CD4-positive, alpha-beta T cell treated with Interleukin-4 for 4 hours (primary cell): ENCODE data around the gene ZNF287.
"Not testable (repeated sequence)": the region's sequence is repeated elsewhere in the genome, so short reads cannot be mapped to it uniquely, and the experiment has no call there.

Experiments
- DNase-seq: peaks from one replicate; pipeline ENCODE4 v3.0.0-alpha.2; 2020

Gene ZNF287

DNA sequence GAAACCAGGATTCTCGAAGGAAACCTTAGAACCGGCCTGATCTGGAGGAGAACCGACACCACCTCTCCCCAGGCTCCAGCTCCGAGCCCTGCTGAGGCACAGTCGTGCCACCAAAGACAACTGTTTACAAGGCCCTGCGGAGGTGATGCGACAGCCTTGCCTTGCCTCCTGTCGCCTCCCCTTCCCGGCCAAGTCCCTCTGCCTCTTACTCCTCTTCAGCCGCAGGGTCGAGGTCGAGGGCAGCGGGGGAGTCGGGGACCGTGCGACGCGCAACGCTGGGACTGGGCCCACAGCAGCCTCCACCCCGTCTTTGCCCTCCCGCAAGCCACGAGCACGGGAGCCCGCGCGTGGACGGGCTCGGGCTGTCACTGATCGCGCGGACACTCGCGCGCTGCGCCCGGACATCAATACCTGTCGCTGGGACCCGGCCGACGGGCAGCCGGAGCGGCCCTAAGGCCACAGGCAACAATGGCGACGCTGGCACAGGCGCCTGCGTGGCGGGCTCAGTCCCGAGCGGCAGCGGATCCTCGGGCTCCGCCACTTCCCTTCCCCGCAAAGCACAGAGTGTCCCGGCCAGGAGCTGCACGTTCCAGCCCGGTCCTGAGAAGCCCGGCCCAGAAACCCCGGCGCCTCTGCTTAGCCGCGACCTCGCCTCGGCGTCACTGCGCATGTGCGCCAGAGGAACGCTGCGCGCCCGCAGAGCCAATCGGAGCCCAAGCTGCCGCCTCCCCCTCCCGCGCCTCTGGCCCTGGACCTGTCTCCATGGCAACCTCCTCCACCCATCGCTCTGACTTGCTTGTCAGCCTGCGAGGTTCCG lies at the start of gene ZNF287:
ZNF287 (minus strand) TSS at position 664 of the 817 bp plus-strand sequence. CDS start 1,473 bp downstream, outside the sequence.
- peak; percentile 96 for DNase-seq

DNA sequence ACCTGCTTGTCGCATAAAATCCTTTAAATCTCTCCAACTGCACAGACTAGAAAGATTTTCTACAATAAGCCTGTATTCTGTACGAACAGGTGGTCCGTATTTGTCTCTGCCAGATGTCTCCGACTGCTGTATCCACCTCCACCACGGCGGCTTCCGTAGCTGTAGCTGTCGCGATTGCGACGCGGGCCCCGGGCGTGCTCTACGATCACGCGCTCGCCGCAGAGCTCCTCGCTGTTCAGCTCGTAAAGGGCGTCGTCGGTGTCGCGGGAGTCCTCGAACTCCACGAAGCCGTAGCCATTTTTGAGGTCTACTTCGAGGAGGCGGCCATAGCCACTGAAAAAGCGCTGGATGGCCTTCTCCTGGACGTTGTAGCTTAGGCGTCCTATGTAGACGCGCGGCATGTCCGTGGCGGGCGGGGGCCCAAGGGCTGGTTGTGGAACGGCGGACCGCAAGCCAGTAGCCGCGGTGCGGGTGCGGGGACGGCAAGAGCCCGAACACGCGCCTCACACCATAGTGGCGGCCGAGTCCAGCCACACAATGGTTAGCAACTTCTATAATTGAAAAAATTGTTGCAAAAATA lies 48.6 kb upstream of the ZNF287 start:
- no peak for DNase-seq

DNA sequence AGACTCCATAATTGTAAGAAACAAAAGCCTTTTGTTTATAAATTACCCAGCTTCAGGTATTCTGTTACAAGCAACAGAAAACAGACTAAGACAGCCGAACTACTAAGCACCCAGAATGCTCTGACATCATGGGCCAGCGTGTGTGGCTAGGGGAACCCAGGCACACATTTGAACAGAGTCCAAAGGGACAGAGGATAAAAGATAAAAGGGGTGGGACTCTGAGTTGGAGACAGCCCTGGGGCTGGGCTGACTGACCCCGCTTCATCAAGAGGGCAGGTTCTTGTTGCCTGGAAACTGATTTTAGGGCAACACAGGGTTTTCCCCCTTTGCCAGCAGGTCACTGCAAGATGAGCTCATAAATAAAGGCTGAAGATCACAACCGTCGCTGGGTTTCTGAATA lies 30.5 kb upstream of the ZNF287 start:
- DNase-seq = no peak

DNA sequence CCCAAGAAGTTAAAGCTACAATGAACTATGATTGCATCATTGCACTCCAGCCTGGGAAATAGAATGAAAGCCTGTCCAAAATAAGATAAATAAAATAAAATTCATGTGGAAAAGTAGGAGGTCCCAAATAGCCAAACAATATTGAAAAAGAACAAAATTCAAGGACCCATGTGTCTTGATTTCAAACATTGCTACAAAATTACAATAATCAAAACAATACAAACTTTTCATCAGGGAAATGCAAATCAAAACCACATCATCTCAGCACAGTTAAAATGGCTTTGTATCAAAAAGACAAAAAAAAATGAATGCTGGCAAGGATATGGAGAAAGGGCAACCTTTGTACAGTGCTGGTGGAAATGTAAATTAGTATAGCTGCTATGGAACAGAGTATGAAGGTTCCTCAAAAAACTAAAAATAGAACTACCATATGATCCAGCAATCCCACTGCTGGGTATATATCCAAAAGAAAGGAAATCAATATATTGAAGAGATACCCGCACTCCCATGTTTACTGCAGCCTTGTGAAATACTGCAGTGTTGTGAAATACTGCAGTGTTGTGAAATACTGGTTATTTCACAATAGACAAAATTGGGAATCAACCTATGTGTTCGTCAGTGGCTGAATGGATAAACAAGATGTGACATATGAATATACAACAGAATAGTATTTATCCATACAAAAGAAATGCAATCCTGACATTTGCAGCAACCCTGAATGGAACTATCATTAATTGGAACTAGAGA lies 24.5 kb upstream of the ZNF287 start:
- no peak for DNase-seq

DNA sequence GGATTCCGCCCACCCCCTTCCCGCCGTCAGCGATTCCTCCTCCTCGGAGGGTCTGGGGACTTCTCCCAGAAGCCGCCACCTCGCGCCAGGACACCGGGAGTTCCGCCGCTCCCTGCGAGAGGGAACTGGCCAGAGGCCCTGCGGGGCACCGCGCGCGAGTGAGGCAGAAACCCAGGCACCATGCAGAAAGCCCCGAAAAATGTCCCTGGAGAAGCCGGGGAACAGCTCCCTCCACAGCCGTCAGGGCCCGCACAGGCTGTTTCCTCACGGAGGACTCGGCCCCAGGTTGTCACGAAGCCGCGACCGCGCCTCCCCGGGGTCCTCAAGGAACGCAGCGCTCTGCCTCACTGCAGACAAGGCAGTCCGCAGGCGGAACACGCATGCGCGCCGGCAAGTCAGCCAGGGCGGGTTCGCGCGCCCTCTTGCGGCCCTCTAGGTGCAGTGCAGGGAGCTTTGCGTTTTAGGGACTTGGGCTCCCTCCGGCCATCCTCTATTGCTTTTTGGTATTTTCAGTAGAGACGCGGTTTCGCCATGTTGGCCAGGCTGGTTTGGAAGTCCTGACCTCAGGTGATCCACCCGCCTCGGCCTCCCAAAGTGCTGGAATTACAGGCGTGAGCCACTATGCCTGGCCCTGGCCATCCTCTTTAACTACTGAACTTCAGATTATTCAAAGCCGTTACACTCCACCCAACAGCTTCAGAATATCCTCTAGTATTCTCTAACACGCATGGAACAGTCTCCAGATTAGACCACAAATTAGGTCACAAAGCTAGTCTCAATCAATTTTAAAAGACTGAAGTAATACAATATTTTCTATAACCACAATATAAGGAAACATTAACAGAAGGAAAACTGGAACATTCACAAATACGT lies 20.3 kb upstream of the ZNF287 start:
- DNase-seq = peak; percentile 89

DNA sequence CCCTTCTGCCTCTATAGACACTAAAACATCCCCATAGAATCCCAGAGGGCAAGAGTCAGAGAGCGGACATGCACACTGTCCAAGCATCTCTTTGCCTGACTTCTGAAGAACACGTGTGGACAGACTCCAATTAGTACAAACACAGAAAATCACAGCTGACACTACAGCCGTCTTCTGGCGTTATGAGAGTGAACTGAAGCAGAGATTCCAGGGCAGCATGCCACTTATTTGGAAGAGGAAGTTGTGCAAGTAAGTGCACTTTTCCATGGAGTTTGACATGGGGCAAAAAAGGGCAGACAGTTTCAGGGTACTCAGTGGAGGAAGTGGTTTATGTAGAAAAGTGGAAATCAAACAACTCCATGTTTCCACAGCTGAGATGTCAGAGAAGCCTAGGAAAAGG lies 16.8 kb upstream of the ZNF287 start:
- DNase-seq = no peak

DNA sequence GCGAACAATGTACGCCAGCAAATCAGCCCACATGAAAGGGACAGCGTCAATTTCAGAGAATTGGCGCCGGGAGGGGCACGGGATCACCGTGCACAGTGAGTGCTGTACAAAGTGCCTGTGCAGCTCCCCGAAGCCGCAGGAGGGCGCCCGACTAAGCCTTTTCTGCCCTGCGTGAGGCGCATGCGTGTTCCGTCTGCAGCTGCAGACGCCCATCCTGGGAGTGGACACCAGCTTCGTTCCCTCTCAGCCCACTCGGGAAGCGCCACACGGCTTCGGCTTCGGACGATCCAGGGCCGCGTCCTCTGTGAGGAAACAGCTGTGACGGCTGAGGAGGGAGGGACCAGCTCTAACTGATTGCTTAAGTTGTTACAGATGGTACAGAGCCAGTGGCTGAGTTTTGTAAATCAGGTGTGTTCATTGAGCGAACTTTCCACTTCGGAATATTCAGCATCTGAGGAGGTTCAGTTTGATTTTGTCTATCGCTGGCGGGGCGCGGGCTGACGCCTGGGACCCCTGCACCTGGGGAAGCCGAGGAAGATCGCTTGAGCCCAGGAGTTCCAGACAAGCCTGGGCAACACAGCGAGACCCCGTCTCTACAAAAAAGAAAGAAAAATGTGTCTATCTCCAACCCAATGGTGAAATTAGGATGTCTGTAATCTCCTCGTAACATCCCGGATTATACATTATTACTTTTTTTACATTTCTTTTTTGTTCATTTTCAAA lies 15.4 kb upstream of the ZNF287 start:
- peak; percentile 90 for DNase-seq

DNA sequence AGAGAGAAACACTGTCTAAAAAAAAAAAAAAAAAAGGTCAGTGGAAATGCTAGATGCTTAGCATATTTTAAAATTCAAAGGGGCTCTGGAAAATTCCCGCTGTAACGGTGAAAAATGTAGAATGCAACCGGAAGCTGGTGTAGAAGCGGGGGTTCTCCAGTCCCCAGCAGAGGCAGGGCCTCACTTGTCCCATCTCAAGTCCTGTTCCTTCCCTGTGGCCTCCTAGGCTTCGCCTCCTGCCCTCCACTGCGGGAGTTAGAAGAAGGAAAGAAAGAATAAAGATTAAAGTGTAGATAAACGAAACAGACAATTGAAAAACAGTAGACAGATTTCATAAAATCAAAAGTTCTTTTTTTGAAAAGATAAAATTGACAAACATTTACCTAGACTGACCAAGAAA lies 14.8 kb upstream of the ZNF287 start:
- no peak for DNase-seq

DNA sequence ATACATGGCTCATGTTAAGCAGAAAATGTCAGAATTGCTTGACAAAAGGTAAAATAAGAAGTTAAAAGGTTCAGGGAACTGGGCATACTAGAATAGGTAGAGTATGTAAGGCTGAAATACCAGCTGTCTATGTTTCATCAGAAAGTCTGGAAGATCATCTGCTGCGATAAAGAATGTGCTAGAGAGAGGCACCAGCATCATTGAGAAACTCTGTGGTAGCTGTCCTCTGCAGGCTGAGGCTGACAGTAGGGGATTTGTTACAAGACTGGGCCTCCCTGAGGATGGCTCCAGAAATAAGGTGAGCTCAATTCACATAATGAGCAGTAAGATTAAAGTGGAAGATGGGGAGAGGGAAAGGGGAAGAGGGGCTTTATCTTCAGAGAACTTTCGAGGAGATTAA lies 4.5 kb upstream of the ZNF287 start:
- DNase-seq = no peak

DNA sequence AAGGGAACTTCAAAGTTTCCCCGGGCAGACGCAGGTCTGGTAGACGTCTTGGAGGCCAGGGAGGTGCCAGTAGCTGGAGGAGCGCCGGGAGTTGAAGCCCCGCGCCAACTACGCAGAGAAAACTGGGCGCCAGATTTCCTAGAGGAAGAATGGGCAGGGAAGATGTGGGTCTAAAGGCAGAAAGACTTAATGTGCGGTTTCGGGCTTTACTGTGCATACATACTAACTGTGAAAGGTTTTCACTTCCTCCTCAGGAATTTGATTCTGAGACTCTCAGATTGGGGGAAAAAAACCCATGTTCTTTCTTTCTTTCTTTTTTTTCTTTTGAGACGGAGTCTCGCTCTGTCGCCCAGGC lies 331 bp upstream of the ZNF287 start:
- no peak for DNase-seq

DNA sequence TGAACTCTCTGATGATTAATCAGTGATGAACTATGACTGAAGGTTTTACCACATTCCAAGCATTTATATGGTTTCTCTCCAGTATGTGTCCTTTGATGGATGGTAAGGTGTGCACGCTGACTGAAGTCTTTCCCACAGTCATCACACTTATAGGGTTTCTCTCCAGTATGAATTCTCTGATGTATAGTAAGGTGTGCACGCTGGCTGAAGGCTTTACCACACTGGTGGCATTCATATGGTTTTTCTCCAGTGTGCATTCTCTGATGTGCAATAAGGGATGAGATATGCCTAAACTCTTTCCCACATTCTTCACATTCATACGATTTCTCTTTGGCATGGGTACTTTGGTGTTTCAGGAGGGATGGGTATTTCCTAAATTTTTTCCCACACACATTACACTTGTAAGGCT lies 16.4 kb downstream of the ZNF287 start:
- DNase-seq = no peak

DNA sequence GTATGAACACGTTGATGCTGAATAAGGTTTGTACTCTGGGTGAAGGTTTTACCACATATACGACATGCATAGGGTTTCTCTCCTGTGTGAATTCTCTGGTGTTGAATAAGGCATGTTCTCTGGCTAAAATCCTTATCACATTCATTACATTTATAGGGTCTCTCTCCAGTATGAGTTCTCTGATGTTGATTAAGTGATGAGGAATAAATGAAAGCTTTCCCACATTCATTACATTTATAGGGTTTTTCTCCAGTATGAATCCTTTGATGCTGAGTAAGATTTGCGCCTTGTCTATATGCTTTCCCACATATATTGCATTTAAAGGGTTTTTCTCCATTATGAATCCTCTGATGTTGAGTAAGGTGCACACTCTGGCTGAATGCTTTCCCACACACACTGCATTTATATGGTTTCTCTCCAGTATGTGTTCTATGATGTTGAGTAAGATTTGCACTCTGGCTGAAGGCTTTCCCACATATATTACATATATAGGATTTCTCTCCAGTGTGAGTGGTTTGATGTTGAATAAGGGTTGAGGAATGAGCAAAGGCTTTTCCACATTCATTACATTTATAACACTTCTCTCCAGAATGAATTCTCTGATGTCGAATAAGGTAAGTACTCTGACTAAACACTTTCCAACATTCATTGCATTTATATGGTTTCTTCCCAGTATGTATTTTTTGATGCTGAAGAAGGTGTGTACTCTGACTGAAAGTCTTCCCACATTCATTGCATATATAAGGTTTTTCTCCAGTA lies 16.9 kb downstream of the ZNF287 start:
- no peak for DNase-seq

DNA sequence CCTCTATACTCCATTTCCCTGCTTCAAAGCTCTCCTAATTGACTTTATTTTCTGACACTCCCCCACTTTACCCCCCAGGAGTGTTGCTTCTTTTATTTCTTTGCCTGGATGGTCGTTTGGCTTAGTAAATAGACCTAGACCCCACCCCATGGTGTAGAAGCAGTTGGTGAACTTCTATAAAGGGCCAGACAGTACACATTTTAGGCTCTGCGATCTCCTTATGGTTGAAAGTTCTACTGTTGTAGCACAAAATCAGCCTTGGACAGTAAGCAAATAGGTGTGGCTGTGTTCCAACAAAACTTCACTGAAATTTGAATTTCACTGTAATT lies 31.9 kb downstream of the ZNF287 start:
- no peak for DNase-seq

DNA sequence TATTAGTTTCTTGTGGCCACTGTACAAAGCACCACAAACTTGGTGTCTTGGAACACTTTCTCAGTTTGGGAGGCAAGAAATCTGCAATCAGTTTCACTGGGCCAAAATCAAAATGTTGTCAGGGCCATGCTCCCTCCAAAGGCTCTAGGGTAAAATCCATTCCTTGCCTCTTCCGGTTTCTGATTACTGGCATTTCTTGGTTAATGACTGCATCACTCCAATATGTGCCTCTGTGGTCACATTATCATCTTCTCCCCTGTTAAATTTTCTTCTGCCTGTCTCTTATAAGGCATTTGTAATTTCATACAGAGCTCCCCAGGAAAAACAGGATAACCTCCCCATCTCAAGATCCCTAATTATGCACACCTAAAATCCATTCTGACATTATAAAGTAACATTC lies 34.8 kb downstream of the ZNF287 start:
- DNase-seq = no peak

DNA sequence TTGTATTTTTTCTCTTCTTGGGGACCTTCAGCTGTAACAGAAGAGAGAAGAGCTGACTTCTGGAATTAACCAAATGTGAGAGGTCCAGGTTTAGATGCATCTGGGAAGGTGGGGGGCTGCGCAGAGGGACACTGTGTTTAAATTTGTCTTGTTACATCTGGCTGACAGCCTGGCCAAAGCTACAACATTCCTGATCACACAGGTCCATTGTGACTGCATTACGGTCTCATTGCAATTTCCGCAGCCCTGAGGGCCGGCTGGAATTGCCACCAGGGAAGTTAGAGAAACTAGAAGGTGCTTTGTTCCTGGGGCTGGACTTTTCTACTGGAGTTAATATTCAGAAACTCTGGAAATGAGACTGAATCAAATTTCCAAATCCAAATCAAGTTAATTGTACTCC lies 39.1 kb downstream of the ZNF287 start:
- DNase-seq = no peak

DNA sequence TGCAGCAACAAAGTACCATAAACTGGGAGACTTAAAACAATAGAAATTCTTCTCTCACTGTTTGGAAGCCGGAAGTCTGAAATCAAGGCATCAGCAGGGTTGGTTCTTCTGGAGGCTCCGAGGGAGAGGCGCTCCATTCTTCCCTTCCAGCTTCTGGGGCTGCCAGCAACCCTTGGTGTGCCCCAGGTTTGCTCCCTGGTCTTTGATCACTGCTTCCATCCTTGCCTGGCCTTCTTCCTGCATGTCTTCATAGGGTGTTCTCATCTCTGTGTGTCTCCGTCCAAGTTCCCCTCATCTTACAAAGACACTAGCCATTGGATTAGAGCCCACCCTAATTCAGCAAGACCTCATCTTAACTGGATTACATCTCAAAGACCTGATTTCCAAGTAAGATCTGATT lies 41.7 kb downstream of the ZNF287 start:
- no peak for DNase-seq

DNA sequence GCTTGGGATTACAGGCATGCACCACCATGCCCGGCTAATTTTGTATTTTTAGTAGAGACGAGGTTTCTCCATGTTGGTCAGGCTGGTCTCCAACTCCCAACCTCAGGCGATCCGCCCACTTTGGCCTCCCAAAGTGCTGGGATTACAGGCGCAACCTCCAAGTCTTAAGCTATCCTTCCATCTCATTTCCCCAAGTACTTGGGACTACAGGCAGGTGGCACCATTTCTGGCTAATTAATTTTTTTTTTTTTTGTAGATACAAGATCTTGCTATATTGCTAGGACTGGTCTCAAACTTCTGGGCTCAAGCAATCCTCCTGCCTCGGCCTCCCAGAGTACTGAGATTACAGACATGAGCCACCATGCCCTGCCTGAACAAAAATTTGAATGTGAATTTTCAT lies 43.4 kb downstream of the ZNF287 start:
- not testable (repeated sequence) for DNase-seq

DNA sequence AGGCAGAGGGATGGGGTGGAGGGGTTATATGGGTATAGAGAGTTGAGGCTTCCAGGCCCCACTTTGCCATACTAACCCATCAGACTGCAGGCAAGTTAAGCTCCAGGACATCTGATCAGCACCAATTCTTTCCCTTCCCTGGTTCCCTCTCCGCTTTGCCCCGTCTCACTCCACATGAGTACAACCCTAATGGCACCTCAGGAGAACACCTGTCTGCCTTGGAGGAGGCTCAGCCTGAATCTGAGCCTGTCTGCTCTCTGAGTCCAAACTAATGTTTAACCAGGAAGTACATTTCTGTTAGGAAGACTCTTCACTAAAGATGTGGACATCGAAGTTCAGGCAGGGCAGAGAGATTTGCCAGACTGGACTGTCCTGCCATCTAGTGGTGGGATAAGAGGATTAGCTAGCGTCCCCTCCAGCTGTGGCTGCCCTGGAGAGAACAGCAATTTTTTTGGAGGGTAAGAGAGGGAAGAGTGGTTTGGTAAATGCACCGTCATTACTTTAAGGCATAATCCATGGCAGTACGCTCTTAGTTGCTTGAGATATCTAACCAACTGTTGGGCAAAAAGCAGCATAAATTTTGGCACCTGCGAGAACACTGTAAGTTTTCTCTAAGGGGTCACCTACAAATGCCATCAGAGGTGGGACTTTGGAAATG lies 47.8 kb downstream of the ZNF287 start:
- peak; percentile 69 for DNase-seq

DNA sequence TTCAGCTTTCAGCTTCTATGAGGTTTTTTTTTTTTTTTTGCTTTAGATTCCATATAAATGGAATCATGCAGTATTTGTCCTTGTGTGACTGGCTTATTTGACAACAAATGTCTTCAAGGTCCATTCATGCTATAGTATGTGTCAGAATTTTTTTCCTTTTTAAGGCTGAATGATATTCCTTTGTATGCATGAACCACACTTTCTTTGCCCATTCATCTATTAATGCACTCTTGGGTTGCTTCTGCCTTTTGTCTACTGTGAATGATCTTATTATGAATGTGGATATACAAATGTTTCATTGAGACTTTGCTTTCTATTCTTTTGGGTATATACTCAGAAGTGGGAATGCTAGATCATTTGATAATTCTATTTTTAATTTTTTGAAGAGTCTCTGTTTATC lies 50.0 kb downstream of the ZNF287 start:
- no peak for DNase-seq

DNA sequence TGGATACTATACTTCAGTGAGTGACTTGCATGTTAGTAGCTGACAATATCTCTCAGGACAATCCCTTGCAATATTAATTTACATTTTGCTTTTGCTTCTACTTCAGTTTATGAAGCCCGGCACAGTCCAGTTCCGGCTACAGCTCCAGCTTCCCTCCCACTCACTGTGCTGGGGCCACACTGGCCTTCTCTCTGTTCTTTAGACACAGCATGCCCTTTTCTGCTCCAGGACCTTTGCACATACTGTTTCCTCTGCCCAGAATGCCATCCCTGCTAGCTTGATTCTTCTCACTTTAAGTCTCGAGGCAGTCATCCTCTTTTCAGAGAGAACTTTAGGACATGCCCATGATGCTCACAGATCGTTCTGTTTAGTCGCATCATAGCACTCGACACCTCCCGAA lies 51.5 kb downstream of the ZNF287 start:
- no peak for DNase-seq

DNA sequence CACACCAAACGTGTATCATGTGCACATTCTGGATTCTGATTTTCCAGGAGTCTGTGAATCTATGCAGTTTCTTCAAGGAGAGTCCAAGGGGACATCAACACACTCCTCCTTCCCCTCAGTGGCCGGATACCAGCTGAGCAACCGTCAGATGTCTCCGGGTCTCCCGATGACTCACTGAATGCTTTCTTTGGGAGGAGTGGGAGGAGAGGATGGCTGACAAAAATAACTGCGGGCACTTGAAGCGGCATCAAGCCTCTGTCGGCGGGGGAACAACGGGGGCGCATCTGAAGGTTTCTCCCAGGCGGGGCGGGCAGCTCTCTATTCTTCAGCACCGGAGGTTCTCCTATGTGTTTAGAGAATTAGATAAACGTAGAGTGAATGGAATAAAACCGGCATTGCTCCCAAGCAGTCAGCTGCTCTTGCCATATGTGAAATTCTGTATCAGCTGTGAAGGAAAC lies 52.4 kb downstream of the ZNF287 start:
- DNase-seq = no peak
